ENCODE data around the gene GNAI2. TPM values are rescaled to one million over a fixed set of nuclear protein-coding genes. Genes with fewer than 3 reads are reported as not detected.
"Not testable (repeated sequence)": the region's sequence is repeated elsewhere in the genome, so short reads cannot be mapped to it uniquely, and the experiment has no call there.

Gene GNAI2
- total RNA-seq, 1 experiment from 2014 or later = 185 TPM

DNA sequence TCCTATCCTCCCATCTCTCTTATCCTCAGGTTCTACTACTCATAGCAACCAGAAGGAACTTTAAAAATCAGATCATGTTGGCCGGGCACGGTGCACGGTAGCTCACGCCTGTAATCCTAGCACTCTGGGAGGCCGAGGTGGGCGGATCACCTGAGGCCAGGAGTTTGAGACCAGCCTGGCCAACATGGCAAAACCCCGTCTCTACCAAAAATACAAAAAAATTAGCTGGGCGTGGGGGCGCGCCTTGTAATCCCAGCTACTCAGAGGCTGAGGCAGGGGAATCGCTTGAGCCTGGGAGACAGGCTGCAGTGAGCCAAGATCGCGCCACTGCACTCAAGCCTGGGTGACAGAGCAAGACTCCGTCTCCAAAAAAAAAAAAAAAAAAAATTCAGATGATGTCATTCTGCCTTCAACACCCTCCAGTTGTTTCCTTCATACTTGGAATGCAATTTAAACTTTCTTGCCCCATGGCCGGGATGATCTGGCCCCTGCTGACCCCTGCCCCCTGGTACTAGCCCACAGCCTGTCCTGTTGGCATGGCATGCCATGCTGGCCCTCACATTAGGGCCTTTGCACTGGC, 7.7 kb upstream of the GNAI2 start:
- not testable (repeated sequence) for H3K27me3 Mint-ChIP-seq (ENCODE audit: low read depth); DNase-seq (ENCODE audit: low spot score); H3K36me3 Mint-ChIP-seq; H3K9me3 Mint-ChIP-seq; ATAC-seq
- CTCF ChIA-PET = interaction anchor here (0.7 to 17.1 kb wide), 18 partner anchors 7 to 96 kb away, joined by 3 to 604 read pairs (median 18); partner anchors contain the start of genes GNAI2, GNAT1, HYAL2 and HYAL3
- H3K4me3 Mint-ChIP-seq = peak overlapping the region; percentile 90
- peak overlapping the region; percentile 89 for H3K27ac Mint-ChIP-seq
- POLR2A ChIA-PET = interaction anchor here (1.4 to 3.1 kb wide), 4 partner anchors 12 to 109 kb away, joined by 3 to 22 read pairs (median 10); no protein-coding TSS in a partner anchor
- H3K4me1 Mint-ChIP-seq = peaks cover 24% of the 10 kb centered on the region

- H3K27ac Mint-ChIP-seq = no peak overlapping the region
- H3K9me3 Mint-ChIP-seq = no peaks in the 10 kb centered on the region
- H3K4me3 Mint-ChIP-seq = no peak overlapping the region
- no peak for ATAC-seq
- H3K27me3 Mint-ChIP-seq (ENCODE audit: low read depth) = peaks cover 4% of the 10 kb centered on the region
- H3K36me3 Mint-ChIP-seq = no peaks in the 10 kb centered on the region
- ChIA-PET POLR2A (interaction anchor here (2.2 kb wide), 1 partner anchor 17 kb away, joined by 6 read pairs; no protein-coding TSS in a partner anchor), CTCF (interaction anchor here (0.7 to 17.1 kb wide), 7 partner anchors 12 to 143 kb away, joined by 3 to 604 read pairs (median 82); partner anchors contain the start of genes GNAT1 and SLC38A3)
- DNase-seq (ENCODE audit: low spot score) = no peak
- no peak for TF ChIP-seq ATF6 (CRISPR knock-in tag; IDR thresholded peaks at IDR 0.05)
- TF ChIP-seq ZNF121 (CRISPR knock-in tag; IDR thresholded peaks at IDR 0.05) = no peak
- no peak for TF ChIP-seq ELF4 (CRISPR knock-in tag; IDR thresholded peaks at IDR 0.05; ENCODE audit: low read depth)
- no peak for TF ChIP-seq ZNF219 (CRISPR knock-in tag; IDR thresholded peaks at IDR 0.05; ENCODE audit: borderline replicate concordance)
- TF ChIP-seq ZNF416 (CRISPR knock-in tag; IDR thresholded peaks at IDR 0.05) = no peak
- TF ChIP-seq ZNF232 (CRISPR knock-in tag; IDR thresholded peaks at IDR 0.05) = no peak
- no peak for TF ChIP-seq EMX1 (CRISPR knock-in tag; IDR thresholded peaks at IDR 0.05)
- TF ChIP-seq FOXK1 (CRISPR knock-in tag; IDR thresholded peaks at IDR 0.05) = no peak
- no peak for TF ChIP-seq AFF4 (CRISPR knock-in tag; IDR thresholded peaks at IDR 0.05; ENCODE audit: borderline replicate concordance)
- no peak for TF ChIP-seq FOXP1 (CRISPR knock-in tag; IDR thresholded peaks at IDR 0.05; ENCODE audit: borderline replicate concordance)
- TF ChIP-seq TP53 (CRISPR knock-in tag; IDR thresholded peaks at IDR 0.05) = no peak
- TF ChIP-seq PRRX2 (CRISPR knock-in tag; IDR thresholded peaks at IDR 0.05) = no peak
- TF ChIP-seq, protein P1, sequence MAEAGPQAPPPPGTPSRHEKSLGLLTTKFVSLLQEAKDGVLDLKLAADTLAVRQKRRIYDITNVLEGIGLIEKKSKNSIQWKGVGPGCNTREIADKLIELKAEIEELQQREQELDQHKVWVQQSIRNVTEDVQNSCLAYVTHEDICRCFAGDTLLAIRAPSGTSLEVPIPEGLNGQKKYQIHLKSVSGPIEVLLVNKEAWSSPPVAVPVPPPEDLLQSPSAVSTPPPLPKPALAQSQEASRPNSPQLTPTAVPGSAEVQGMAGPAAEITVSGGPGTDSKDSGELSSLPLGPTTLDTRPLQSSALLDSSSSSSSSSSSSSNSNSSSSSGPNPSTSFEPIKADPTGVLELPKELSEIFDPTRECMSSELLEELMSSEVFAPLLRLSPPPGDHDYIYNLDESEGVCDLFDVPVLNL (CRISPR knock-in tag; IDR thresholded peaks at IDR 0.05; ENCODE audit: borderline replicate concordance, low read depth) = no peak
- TF ChIP-seq NFYB (CRISPR knock-in tag; conservative IDR thresholded peaks at IDR 0.05; ENCODE audit: low read depth) = no peak
- TF ChIP-seq, protein P2, sequence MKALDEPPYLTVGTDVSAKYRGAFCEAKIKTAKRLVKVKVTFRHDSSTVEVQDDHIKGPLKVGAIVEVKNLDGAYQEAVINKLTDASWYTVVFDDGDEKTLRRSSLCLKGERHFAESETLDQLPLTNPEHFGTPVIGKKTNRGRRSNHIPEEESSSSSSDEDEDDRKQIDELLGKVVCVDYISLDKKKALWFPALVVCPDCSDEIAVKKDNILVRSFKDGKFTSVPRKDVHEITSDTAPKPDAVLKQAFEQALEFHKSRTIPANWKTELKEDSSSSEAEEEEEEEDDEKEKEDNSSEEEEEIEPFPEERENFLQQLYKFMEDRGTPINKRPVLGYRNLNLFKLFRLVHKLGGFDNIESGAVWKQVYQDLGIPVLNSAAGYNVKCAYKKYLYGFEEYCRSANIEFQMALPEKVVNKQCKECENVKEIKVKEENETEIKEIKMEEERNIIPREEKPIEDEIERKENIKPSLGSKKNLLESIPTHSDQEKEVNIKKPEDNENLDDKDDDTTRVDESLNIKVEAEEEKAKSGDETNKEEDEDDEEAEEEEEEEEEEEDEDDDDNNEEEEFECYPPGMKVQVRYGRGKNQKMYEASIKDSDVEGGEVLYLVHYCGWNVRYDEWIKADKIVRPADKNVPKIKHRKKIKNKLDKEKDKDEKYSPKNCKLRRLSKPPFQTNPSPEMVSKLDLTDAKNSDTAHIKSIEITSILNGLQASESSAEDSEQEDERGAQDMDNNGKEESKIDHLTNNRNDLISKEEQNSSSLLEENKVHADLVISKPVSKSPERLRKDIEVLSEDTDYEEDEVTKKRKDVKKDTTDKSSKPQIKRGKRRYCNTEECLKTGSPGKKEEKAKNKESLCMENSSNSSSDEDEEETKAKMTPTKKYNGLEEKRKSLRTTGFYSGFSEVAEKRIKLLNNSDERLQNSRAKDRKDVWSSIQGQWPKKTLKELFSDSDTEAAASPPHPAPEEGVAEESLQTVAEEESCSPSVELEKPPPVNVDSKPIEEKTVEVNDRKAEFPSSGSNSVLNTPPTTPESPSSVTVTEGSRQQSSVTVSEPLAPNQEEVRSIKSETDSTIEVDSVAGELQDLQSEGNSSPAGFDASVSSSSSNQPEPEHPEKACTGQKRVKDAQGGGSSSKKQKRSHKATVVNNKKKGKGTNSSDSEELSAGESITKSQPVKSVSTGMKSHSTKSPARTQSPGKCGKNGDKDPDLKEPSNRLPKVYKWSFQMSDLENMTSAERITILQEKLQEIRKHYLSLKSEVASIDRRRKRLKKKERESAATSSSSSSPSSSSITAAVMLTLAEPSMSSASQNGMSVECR (CRISPR knock-in tag; IDR thresholded peaks at IDR 0.05; ENCODE audit: borderline replicate concordance) = no peak
- no peak for TF ChIP-seq IRF2 (CRISPR knock-in tag; IDR thresholded peaks at IDR 0.05; ENCODE audit: borderline replicate concordance, low read depth)
- TF ChIP-seq GRHL2 (CRISPR knock-in tag; IDR thresholded peaks at IDR 0.05; ENCODE audit: insufficient replicate concordance, severe bottlenecking) = no peak
- H3K4me1 Mint-ChIP-seq = peaks cover 27% of the 10 kb centered on the region
Observed at GRCh38 chr3:50229490-50229889, 6.5 kb upstream of the GNAI2 start.

Measured in WTC11 (cell line).